HEK293T (cell line): ENCODE results near the gene BEND4.
"Not testable (repeated sequence)": the region's sequence is repeated elsewhere in the genome, so short reads cannot be mapped to it uniquely, and the experiment has no call there.

Source experiments
- CTCF ChIA-PET: fragments of 350-600 bp; formaldehyde crosslinking; extraction: SDS; loops from one replicate; lab custom pipeline; 2021; ENCODE audit warnings: antibody characterized with exemption, inconsistent platforms; lab: Yijun Ruan, JAX
- POLR2A ChIA-PET: fragments of 350-600 bp; formaldehyde crosslinking; extraction: SDS; loops from one replicate; lab custom pipeline; 2020; ENCODE audit warnings: antibody characterized with exemption, inconsistent platforms; lab: Yijun Ruan, JAX
- DNase-seq: peaks from one replicate; pipeline ENCODE4 v3.0.0; 2012; ENCODE audit warnings: mixed read lengths; ENCODE audit errors: extremely low spot score
- ARNT ChIP-seq: fragments of 450-650 bp; IDR thresholded peaks from 2 replicates; pipeline ENCODE4 v1.6.1; 2017; ENCODE audit warnings: mild to moderate bottlenecking
- BHLHE40 ChIP-seq: fragments of 450-650 bp; IDR thresholded peaks from 2 replicates; pipeline ENCODE4 v1.6.1; 2016; ENCODE audit warnings: mild to moderate bottlenecking, moderate library complexity, borderline replicate concordance
- CTBP1 ChIP-seq: fragments of 450-650 bp; IDR thresholded peaks from 2 replicates; pipeline ENCODE4 v1.6.1; 2016; ENCODE audit warnings: borderline replicate concordance
- ELF4 ChIP-seq: fragments of 450-650 bp; IDR thresholded peaks from 2 replicates; pipeline ENCODE4 v1.6.1; 2017; ENCODE audit warnings: antibody characterized with exemption
- FOXA1 ChIP-seq: fragments of 450-650 bp; IDR thresholded peaks from 2 replicates; pipeline ENCODE4 v1.6.1; 2016; ENCODE audit warnings: mild to moderate bottlenecking
- FOXK2 ChIP-seq: fragments of 450-650 bp; IDR thresholded peaks from 2 replicates; pipeline ENCODE4 v1.6.1; 2016; ENCODE audit warnings: mild to moderate bottlenecking
- FOXM1 ChIP-seq: fragments of 450-650 bp; IDR thresholded peaks from 2 replicates; pipeline ENCODE4 v1.6.1; 2017; ENCODE audit warnings: mild to moderate bottlenecking, borderline replicate concordance
- HDGF ChIP-seq: fragments of 450-650 bp; IDR thresholded peaks from 2 replicates; pipeline ENCODE4 v1.6.1; 2017; ENCODE audit warnings: antibody characterized with exemption, borderline replicate concordance
- L3MBTL2 ChIP-seq: fragments of 450-650 bp; conservative IDR thresholded peaks from 2 replicates; pipeline ENCODE4 v1.6.1; 2016; ENCODE audit warnings: mild to moderate bottlenecking
- LEF1 ChIP-seq: fragments of 450-650 bp; IDR thresholded peaks from 2 replicates; pipeline ENCODE4 v1.6.1; 2017; ENCODE audit warnings: mild to moderate bottlenecking, borderline replicate concordance
- NFRKB ChIP-seq: fragments of 450-650 bp; IDR thresholded peaks from 2 replicates; pipeline ENCODE4 v1.6.1; 2016; ENCODE audit warnings: mild to moderate bottlenecking, moderate library complexity
- PKNOX1 ChIP-seq: fragments of 450-650 bp; IDR thresholded peaks from 2 replicates; pipeline ENCODE4 v1.6.1; 2016
- SP1 ChIP-seq: fragments of 450-650 bp; IDR thresholded peaks from 2 replicates; pipeline ENCODE4 v1.6.1; 2017
- SUZ12 ChIP-seq: fragments of 450-650 bp; IDR thresholded peaks from 2 replicates; pipeline ENCODE4 v1.6.1; 2016; ENCODE audit warnings: mild to moderate bottlenecking
- TARDBP ChIP-seq: fragments of 450-650 bp; IDR thresholded peaks from 2 replicates; pipeline ENCODE4 v1.6.1; 2016
- ZNF384 ChIP-seq: fragments of 450-650 bp; IDR thresholded peaks from 2 replicates; pipeline ENCODE4 v1.6.1; 2016

BEND4 gene

GRCh38 chr4:42152507-42153504 is at the start of gene BEND4:
TSS of gene BEND4 (minus strand) at chr4:42152655. CDS start at chr4:42152143, 512 bp downstream.
- POLR2A ChIA-PET = interaction anchor here (1.3 kb wide), 1 partner anchor 8 kb away, joined by 5 read pairs; no protein-coding TSS in a partner anchor
- no peak for TF ChIP-seq HDGF
- TF ChIP-seq BHLHE40 = no peak
- TF ChIP-seq NFRKB = no peak
- no peak for TF ChIP-seq TARDBP
- TF ChIP-seq PKNOX1 = no peak
- no peak for TF ChIP-seq FOXA1
- no peak for TF ChIP-seq SUZ12
- no peak for TF ChIP-seq SP1
- no peak for TF ChIP-seq LEF1
- TF ChIP-seq ELF4 = no peak
- no peak for TF ChIP-seq CTBP1
- no peak for DNase-seq
- CTCF ChIA-PET = no interaction called here

GRCh38 chr4:42197341-42197740 is 44.9 kb upstream of the BEND4 start:
- CTCF ChIA-PET = no interaction called here
- TF ChIP-seq CTBP1 (no peak), FOXM1 (no peak), HDGF (no peak), BHLHE40 (no peak), LEF1 (no peak), FOXK2 (no peak), TARDBP (no peak), SP1 (no peak), FOXA1 (no peak), NFRKB (no peak), ELF4 (no peak), PKNOX1 (no peak), L3MBTL2 (no peak)
- no peak for DNase-seq
- POLR2A ChIA-PET = no interaction called here

- ChIA-PET POLR2A (no interaction called here), CTCF (no interaction called here)
- TF ChIP-seq L3MBTL2 = no peak
- no peak for TF ChIP-seq PKNOX1
- no peak for TF ChIP-seq ARNT
- TF ChIP-seq HDGF = no peak
- no peak for TF ChIP-seq FOXA1
- no peak for TF ChIP-seq ELF4
- no peak for DNase-seq
These were observed 20.5 kb upstream of the BEND4 start for GRCh38 chr4:42172921-42173320.

GRCh38 chr4:42172128-42172790 is 19.8 kb upstream of the BEND4 start:
- POLR2A ChIA-PET = no interaction called here
- TF ChIP-seq FOXK2 (no peak), CTBP1 (no peak), SUZ12 (no peak), LEF1 (no peak), ZNF384 (no peak), HDGF (no peak), ARNT (no peak), NFRKB (no peak), ELF4 (no peak), BHLHE40 (no peak), L3MBTL2 (no peak), SP1 (no peak), TARDBP (no peak), FOXM1 (no peak), PKNOX1 (no peak)
- CTCF ChIA-PET = no interaction called here
- DNase-seq = no peak

GRCh38 chr4:42167709-42168108 is 15.3 kb upstream of the BEND4 start:
- DNase-seq = no peak
- CTCF ChIA-PET = no interaction called here
- POLR2A ChIA-PET = no interaction called here
- TF ChIP-seq BHLHE40 (no peak), NFRKB (no peak), FOXA1 (no peak), ZNF384 (no peak), SP1 (no peak), HDGF (no peak), CTBP1 (no peak), LEF1 (no peak), FOXM1 (no peak), PKNOX1 (no peak), ARNT (no peak), FOXK2 (no peak), L3MBTL2 (no peak), TARDBP (no peak), SUZ12 (no peak)

- CTCF ChIA-PET = interaction anchor here (1.0 kb wide), 1 partner anchor 53 kb away, joined by 3 read pairs; no protein-coding TSS in a partner anchor
- POLR2A ChIA-PET, DNase-seq: not testable (repeated sequence)
These were observed 13.7 kb upstream of the BEND4 start for GRCh38 chr4:42166186-42166585.
